ENCODE results near the gene CACNA1G. TPM values are rescaled to one million over a fixed set of nuclear protein-coding genes. Genes with fewer than 3 reads are reported as not detected.

CACNA1G gene
- total and polyA plus RNA-seq, 2 donors (not counting 3 experiments of a cell fraction or from before 2014, with no cell fraction given): not detected

DNA sequence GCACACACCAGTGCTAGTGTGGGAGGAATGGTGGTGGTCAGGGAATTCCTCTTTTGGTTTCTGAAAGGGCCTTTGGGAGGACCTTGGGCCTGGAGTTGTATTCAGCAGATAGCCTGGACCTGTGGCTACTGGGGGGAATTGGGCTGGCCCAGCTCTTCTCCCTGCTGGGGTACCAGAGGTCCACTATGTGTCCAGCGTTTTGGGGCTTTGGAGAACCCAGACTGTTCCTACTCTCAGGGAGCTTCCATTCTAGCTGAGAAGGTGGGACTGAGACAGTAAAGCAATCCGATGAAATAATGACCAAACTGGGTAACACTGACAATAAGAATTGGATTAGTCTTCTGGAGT is 25.6 kb upstream of the CACNA1G start:
- Histone ChIP-seq H3K9me3 (replicated peaks; ENCODE audit: control insufficient read depth, insufficient read depth, low read length) (no peaks in the 10 kb centered on the region), H3K27ac (ENCODE audit: insufficient read depth, low read depth, low read length) (no peak overlapping the region), H3K36me3 (ENCODE audit: control insufficient read depth in 2 of 2, extremely low read depth in 1 of 2, insufficient read depth in 2 of 2, low read length in 2 of 2) (no peaks in the 10 kb centered on the region), H3K4me2 (ENCODE audit: insufficient read depth, low read length) (no peak overlapping the region), H3K4me3 (replicated peaks in 1 of 3; ENCODE audit: insufficient read depth in 1 of 3, low read depth in 1 of 3, low read length in 3 of 3) (no peak overlapping the region), H3K27me3 (ENCODE audit: control insufficient read depth in 2 of 2, insufficient read depth in 2 of 2, low read length in 2 of 2) (peaks cover 13 to 24% of the 10 kb centered on the region in 2 experiments), H3K4me1 (ENCODE audit: control insufficient read depth, extremely low read depth, insufficient read depth, low read length) (no peaks in the 10 kb centered on the region), H2AFZ (ENCODE audit: low read depth, low read length) (no peak overlapping the region), H4K20me1 (replicated peaks; ENCODE audit: control insufficient read depth, extremely low read depth, insufficient read depth, low read length) (no peaks in the 10 kb centered on the region), H3K9ac (replicated peaks; ENCODE audit: extremely low read depth, insufficient read depth, low read length) (no peak overlapping the region), H3K9me1 (replicated peaks; ENCODE audit: control insufficient read depth, extremely low read depth, insufficient read depth, low read length) (no peaks in the 10 kb centered on the region), H3K79me2 (ENCODE audit: control insufficient read depth, insufficient read depth, low read length) (no peaks in the 10 kb centered on the region)
- BruUV-seq (replicated peaks): no TSS peak
- intact Hi-C loops (cut with micrococcal nuclease): no loop called here
- dilution Hi-C loops (cut with MboI; ENCODE audit: extremely low pct_ligation_motif_present, low sequenced_read_pairs): no loop called here
- ChIA-PET CTCF (interaction anchor here (1.2 to 1.9 kb wide), 2 partner anchors 10 to 52 kb away, joined by 4 to 5 read pairs; no protein-coding TSS in a partner anchor), POLR2A (no interaction called here)
- no peak for DNase-seq (ENCODE audit: low read depth, low spot score)
- FAIRE-seq: no peak
- TF ChIP-seq, protein P1, sequence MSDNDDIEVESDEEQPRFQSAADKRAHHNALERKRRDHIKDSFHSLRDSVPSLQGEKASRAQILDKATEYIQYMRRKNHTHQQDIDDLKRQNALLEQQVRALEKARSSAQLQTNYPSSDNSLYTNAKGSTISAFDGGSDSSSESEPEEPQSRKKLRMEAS (IDR thresholded peaks at IDR 0.05; ENCODE audit: insufficient read depth, insufficient read length): no peak
- TF ChIP-seq JUN (IDR thresholded peaks at IDR 0.05; ENCODE audit: borderline replicate concordance, insufficient read depth, insufficient read length, low read depth) (no peak), POLR2A (IDR thresholded peaks at IDR 0.05; ENCODE audit: low read depth, low read length) (no peak), GATA2 (IDR thresholded peaks at IDR 0.05; ENCODE audit: insufficient read depth, insufficient read length, low read depth, low read length) (no peak)

DNA sequence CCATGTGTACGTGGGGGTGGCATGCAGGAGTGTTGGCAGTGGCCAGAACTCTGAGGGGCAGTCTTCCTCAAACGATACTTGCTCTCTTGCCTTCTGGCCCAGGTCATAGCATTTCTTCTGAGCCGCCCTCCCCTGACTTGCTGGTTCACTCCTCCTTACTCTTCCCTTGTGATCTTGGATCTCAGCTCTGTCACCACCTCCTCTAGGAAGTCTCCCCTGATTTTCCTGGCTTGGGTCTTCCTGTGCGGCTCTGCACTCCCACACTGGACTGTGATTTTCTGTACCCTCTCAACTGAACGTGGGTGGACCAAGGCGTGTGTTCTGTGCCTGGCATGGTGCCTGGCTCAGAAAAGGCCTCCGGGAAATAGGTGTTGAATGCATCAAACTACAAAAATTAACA is 25.1 kb upstream of the CACNA1G start:
- H3K9ac ChIP-seq (replicated peaks; ENCODE audit: extremely low read depth, insufficient read depth, low read length): no peak overlapping the region
- ChIA-PET CTCF (interaction anchor here (0.6 to 1.9 kb wide), 4 partner anchors 11 to 88 kb away, joined by 3 to 5 read pairs (median 4); no protein-coding TSS in a partner anchor), POLR2A (no interaction called here)
- no peak for TF ChIP-seq FOS (IDR thresholded peaks at IDR 0.05; ENCODE audit: borderline replicate concordance, insufficient read depth, low read length)
- no peak for TF ChIP-seq EZH2 (IDR thresholded peaks at IDR 0.05; ENCODE audit: borderline replicate concordance, low read depth, low read length, severe bottlenecking)
- TF ChIP-seq, protein P1 (IDR thresholded peaks at IDR 0.05; ENCODE audit: insufficient read depth, insufficient read length): no peak
- TF ChIP-seq POLR2AphosphoS5 (IDR thresholded peaks at IDR 0.05; ENCODE audit: insufficient read depth, low read depth, low read length): no peak
- no peak for TF ChIP-seq MYC (IDR thresholded peaks at IDR 0.05; ENCODE audit: low read depth, low read length)
- no peak for TF ChIP-seq JUN (IDR thresholded peaks at IDR 0.05; ENCODE audit: borderline replicate concordance, insufficient read depth, insufficient read length, low read depth)
- no peak for TF ChIP-seq GATA2 (IDR thresholded peaks at IDR 0.05; ENCODE audit: insufficient read depth, insufficient read length, low read depth, low read length)
- TF ChIP-seq POLR2A (IDR thresholded peaks at IDR 0.05; ENCODE audit: low read depth, low read length): no peak
- TF ChIP-seq, protein P2, sequence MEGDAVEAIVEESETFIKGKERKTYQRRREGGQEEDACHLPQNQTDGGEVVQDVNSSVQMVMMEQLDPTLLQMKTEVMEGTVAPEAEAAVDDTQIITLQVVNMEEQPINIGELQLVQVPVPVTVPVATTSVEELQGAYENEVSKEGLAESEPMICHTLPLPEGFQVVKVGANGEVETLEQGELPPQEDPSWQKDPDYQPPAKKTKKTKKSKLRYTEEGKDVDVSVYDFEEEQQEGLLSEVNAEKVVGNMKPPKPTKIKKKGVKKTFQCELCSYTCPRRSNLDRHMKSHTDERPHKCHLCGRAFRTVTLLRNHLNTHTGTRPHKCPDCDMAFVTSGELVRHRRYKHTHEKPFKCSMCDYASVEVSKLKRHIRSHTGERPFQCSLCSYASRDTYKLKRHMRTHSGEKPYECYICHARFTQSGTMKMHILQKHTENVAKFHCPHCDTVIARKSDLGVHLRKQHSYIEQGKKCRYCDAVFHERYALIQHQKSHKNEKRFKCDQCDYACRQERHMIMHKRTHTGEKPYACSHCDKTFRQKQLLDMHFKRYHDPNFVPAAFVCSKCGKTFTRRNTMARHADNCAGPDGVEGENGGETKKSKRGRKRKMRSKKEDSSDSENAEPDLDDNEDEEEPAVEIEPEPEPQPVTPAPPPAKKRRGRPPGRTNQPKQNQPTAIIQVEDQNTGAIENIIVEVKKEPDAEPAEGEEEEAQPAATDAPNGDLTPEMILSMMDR (IDR thresholded peaks at IDR 0.05; ENCODE audit: extremely low read depth in 1 of 2, insufficient read depth in 1 of 2, low read depth in 1 of 2, low read length in 2 of 2): no peak
- H3K9me3 ChIP-seq (replicated peaks; ENCODE audit: control insufficient read depth, insufficient read depth, low read length): no peaks in the 10 kb centered on the region
- H4K20me1 ChIP-seq (replicated peaks; ENCODE audit: control insufficient read depth, extremely low read depth, insufficient read depth, low read length): no peaks in the 10 kb centered on the region
- no peaks in the 10 kb centered on the region for H3K79me2 ChIP-seq (ENCODE audit: control insufficient read depth, insufficient read depth, low read length)
- H3K27me3 ChIP-seq (ENCODE audit: control insufficient read depth in 2 of 2, insufficient read depth in 2 of 2, low read length in 2 of 2): peaks cover 13 to 24% of the 10 kb centered on the region in 2 experiments
- no peak overlapping the region for H3K4me2 ChIP-seq (ENCODE audit: insufficient read depth, low read length)
- H3K27ac ChIP-seq (ENCODE audit: insufficient read depth, low read depth, low read length): no peak overlapping the region
- DNase-seq (ENCODE audit: low read depth, low spot score) (no peak), FAIRE-seq (no peak)
- no peak overlapping the region for H2AFZ ChIP-seq (ENCODE audit: low read depth, low read length)
- no peaks in the 10 kb centered on the region for H3K4me1 ChIP-seq (ENCODE audit: control insufficient read depth, extremely low read depth, insufficient read depth, low read length)
- no peak overlapping the region for H3K4me3 ChIP-seq (replicated peaks in 1 of 3; ENCODE audit: insufficient read depth in 1 of 3, low read depth in 1 of 3, low read length in 3 of 3)
- no peaks in the 10 kb centered on the region for H3K9me1 ChIP-seq (replicated peaks; ENCODE audit: control insufficient read depth, extremely low read depth, insufficient read depth, low read length)
- no peaks in the 10 kb centered on the region for H3K36me3 ChIP-seq (ENCODE audit: control insufficient read depth in 2 of 2, extremely low read depth in 1 of 2, insufficient read depth in 2 of 2, low read length in 2 of 2)
- no TSS peak for BruUV-seq (replicated peaks)
- intact Hi-C loops (cut with micrococcal nuclease) (no loop called here), dilution Hi-C loops (cut with MboI; ENCODE audit: extremely low pct_ligation_motif_present, low sequenced_read_pairs) (no loop called here)

Measured in endothelial cell of umbilical vein (primary cell).